ENCODE data around the gene PFN3.

DNA sequence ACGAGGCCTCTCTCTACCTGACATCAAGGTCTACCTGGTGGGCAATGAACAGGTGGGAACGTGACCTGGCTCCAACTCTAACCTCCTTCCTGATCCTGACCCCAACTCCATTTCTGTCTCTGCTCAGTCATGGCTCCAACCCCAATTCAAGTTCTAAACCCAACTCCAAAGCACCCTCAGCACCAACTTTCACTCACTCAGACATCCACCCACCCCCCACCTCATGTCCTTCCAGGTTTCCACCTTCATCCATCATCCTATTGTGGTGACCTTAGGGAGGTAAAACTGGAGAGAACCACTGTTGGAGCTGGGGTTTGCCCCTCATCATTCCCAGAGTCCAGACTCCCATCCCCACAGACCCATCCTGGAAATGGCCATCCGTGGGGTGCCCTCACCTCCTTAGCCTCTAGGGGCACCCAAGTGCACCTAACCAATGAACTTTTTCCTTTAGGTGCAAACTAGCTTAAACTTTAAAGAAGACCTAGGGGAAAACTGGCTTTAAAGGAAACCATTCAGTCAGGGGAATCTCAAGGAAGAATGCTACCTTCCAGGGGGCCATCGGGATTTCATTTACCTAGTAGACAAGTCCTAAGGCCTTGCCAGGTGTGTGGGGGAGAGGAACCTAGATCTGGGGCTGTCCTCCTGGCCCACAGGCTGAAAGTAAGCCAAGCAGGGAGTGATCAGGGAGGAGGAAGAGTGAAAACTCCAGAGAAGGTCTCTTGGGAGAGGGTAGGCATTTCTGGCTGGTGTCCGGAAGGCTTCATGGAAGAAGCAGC lies 31.4 kb downstream of the PFN3 start:
- TF ChIP-seq ZC3H10 (CRISPR knock-in tag; IDR thresholded peaks at IDR 0.05) (no peak), ZFP30 (CRISPR knock-in tag; IDR thresholded peaks at IDR 0.05) (no peak), CSDC2 (CRISPR knock-in tag; IDR thresholded peaks at IDR 0.05) (no peak), ESRRG (CRISPR knock-in tag; IDR thresholded peaks at IDR 0.05) (no peak), ISL1 (CRISPR knock-in tag; IDR thresholded peaks at IDR 0.05) (no peak), TOX (CRISPR knock-in tag; IDR thresholded peaks at IDR 0.05; ENCODE audit: borderline replicate concordance) (no peak), SNAI2 (CRISPR knock-in tag; IDR thresholded peaks at IDR 0.05) (no peak)
- TF ChIP-seq, protein P1, sequence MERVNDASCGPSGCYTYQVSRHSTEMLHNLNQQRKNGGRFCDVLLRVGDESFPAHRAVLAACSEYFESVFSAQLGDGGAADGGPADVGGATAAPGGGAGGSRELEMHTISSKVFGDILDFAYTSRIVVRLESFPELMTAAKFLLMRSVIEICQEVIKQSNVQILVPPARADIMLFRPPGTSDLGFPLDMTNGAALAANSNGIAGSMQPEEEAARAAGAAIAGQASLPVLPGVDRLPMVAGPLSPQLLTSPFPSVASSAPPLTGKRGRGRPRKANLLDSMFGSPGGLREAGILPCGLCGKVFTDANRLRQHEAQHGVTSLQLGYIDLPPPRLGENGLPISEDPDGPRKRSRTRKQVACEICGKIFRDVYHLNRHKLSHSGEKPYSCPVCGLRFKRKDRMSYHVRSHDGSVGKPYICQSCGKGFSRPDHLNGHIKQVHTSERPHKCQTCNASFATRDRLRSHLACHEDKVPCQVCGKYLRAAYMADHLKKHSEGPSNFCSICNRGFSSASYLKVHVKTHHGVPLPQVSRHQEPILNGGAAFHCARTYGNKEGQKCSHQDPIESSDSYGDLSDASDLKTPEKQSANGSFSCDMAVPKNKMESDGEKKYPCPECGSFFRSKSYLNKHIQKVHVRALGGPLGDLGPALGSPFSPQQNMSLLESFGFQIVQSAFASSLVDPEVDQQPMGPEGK (CRISPR knock-in tag; IDR thresholded peaks at IDR 0.05; ENCODE audit: borderline replicate concordance) = no peak
- TF ChIP-seq, protein P2, sequence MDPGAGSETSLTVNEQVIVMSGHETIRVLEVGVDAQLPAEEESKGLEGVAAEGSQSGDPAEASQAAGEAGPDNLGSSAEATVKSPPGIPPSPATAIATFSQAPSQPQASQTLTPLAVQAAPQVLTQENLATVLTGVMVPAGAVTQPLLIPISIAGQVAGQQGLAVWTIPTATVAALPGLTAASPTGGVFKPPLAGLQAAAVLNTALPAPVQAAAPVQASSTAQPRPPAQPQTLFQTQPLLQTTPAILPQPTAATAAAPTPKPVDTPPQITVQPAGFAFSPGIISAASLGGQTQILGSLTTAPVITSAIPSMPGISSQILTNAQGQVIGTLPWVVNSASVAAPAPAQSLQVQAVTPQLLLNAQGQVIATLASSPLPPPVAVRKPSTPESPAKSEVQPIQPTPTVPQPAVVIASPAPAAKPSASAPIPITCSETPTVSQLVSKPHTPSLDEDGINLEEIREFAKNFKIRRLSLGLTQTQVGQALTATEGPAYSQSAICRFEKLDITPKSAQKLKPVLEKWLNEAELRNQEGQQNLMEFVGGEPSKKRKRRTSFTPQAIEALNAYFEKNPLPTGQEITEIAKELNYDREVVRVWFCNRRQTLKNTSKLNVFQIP (CRISPR knock-in tag; IDR thresholded peaks at IDR 0.05; ENCODE audit: borderline replicate concordance, low read depth) = no peak
- TF ChIP-seq, protein P3, sequence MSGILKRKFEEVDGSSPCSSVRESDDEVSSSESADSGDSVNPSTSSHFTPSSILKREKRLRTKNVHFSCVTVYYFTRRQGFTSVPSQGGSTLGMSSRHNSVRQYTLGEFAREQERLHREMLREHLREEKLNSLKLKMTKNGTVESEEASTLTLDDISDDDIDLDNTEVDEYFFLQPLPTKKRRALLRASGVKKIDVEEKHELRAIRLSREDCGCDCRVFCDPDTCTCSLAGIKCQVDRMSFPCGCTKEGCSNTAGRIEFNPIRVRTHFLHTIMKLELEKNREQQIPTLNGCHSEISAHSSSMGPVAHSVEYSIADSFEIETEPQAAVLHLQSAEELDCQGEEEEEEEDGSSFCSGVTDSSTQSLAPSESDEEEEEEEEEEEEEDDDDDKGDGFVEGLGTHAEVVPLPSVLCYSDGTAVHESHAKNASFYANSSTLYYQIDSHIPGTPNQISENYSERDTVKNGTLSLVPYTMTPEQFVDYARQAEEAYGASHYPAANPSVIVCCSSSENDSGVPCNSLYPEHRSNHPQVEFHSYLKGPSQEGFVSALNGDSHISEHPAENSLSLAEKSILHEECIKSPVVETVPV (CRISPR knock-in tag; IDR thresholded peaks at IDR 0.05) = no peak

All from SK-N-SH treated with all-trans-retinoic acid at 6 μM for 48 hours (cell line).